NCI-H2081 (cell line): Measurements from ENCODE around the gene SMARCE1.

ENCODE experiments used
- DNase-seq, 2 experiments: peaks; one replicate each; lab custom pipeline; 2025; lab: John Stamatoyannopoulos, UW

SMARCE1 gene

GRCh38 chr17:40645943-40646342, 1.7 kb downstream of the SMARCE1 start:
- no peak for DNase-seq

GRCh38 chr17:40645291-40645690, 2.3 kb downstream of the SMARCE1 start:
- no peak for DNase-seq

- no peak for DNase-seq
Observed at GRCh38 chr17:40637931-40638330, 9.7 kb downstream of the SMARCE1 start.

GRCh38 chr17:40633871-40634270, 13.7 kb downstream of the SMARCE1 start:
- DNase-seq: no peak

- DNase-seq: no peak
Observed at GRCh38 chr17:40632216-40632615, 15.4 kb downstream of the SMARCE1 start.

- DNase-seq: no peak
Observed at GRCh38 chr17:40629842-40630241, 17.8 kb downstream of the SMARCE1 start.

- DNase-seq: no peak
Observed at GRCh38 chr17:40625311-40625710, 22.3 kb downstream of the SMARCE1 start.

GRCh38 chr17:40623419-40624210, 24.0 kb downstream of the SMARCE1 start:
- no peak for DNase-seq

- no peak for DNase-seq
Observed at GRCh38 chr17:40622509-40622928, 25.1 kb downstream of the SMARCE1 start.

- no peak for DNase-seq
Observed at GRCh38 chr17:40621578-40621977, 26.0 kb downstream of the SMARCE1 start.

GRCh38 chr17:40621019-40621418, 26.6 kb downstream of the SMARCE1 start:
- no peak for DNase-seq

- no peak for DNase-seq
Observed at GRCh38 chr17:40618754-40619625, 28.6 kb downstream of the SMARCE1 start.

- no peak for DNase-seq
Observed at GRCh38 chr17:40617678-40618240, 29.9 kb downstream of the SMARCE1 start.

- no peak for DNase-seq
Observed at GRCh38 chr17:40616592-40616991, 31.0 kb downstream of the SMARCE1 start.

- no peak for DNase-seq
Observed at GRCh38 chr17:40615841-40616476, 31.7 kb downstream of the SMARCE1 start.

- peak; percentile 17 to 64 for DNase-seq
Observed at GRCh38 chr17:40615068-40615840, 32.4 kb downstream of the SMARCE1 start.

GRCh38 chr17:40614431-40615067, 33.1 kb downstream of the SMARCE1 start:
- no peak for DNase-seq

- DNase-seq: no peak
Observed at GRCh38 chr17:40613467-40614154, 34.0 kb downstream of the SMARCE1 start.

- no peak for DNase-seq
Observed at GRCh38 chr17:40612599-40613244, 34.9 kb downstream of the SMARCE1 start.
